Measurements from ENCODE around the gene SERPINC1.

DNA sequence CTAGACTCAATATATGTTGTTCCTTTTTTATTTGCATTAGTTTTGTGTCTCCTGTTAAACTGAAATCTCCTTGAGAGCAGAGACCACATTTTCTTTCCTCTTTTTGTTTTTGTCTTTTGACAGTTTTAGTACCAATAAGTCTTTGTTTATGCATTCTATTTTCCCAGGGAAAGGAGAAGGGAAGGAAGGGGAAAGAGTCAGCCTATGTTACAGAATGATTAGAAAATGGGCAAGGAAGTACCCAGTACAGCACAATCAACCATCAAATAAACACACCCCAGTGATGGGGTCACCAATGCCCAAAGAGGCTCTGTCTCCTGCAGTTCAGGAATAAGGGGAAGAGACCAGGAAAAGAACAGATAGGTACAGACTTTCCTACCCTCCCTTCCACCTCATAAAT lies 38.9 kb downstream of the SERPINC1 start:
- TF ChIP-seq GATA2 (IDR thresholded peaks at IDR 0.05; ENCODE audit: low read depth, low read length): no peak
- no peak for TF ChIP-seq GATA3 (IDR thresholded peaks at IDR 0.05; ENCODE audit: low read depth, low read length)

Measured in SH-SY5Y (cell line).